ENCODE data around the gene FLYWCH1. TPM values are rescaled to one million over a fixed set of nuclear protein-coding genes. Genes with fewer than 3 reads are reported as not detected.

Gene FLYWCH1
- total and polyA plus RNA-seq, 2 of the 8 experiments (the other 6 are each of a cell fraction or from before 2014, with no cell fraction given): 12.4 to 23.5 TPM

GRCh38 chr16:2905988-2906387 lies 5.7 kb upstream of the FLYWCH1 start (continued):
- no peak for TF ChIP-seq CEBPB (IDR thresholded peaks at IDR 0.05; ENCODE audit: low read depth, low read length)
- TF ChIP-seq NRF1 (IDR thresholded peaks at IDR 0.05; ENCODE audit: low read depth, low read length): no peak
- TF ChIP-seq HDAC6 (IDR thresholded peaks at IDR 0.05; ENCODE audit: low read depth, low read length): no peak
- TF ChIP-seq CTCF (IDR thresholded peaks at IDR 0.05; ENCODE audit: control extremely low read depth in 1 of 3, insufficient read depth in 1 of 3, low read depth in 1 of 3, low read length in 3 of 3): no peak
- TF ChIP-seq KDM5A (IDR thresholded peaks at IDR 0.05; ENCODE audit: low read length): no peak
- no peak for TF ChIP-seq HDAC2 (IDR thresholded peaks at IDR 0.05; ENCODE audit: borderline replicate concordance in 1 of 2, low read depth in 2 of 2, low read length in 2 of 2)
- TF ChIP-seq POLR2A (IDR thresholded peaks at IDR 0.05; ENCODE audit: control extremely low read depth in 1 of 2, low read depth in 2 of 2, low read length in 2 of 2): no peak

Data from H1 (cell line).